ENCODE results near the gene ZFAND2B. TPM values are rescaled to one million over a fixed set of nuclear protein-coding genes. Genes with fewer than 3 reads are reported as not detected.

ZFAND2B gene
- total RNA-seq, 1 experiment from 2014 or later = 61.0 TPM

GRCh38 chr2:219184121-219184520 is 22.5 kb upstream of the ZFAND2B start:
- BruUV-seq (replicated peaks) = no TSS peak
- no peaks in the 10 kb centered on the region for H3K9me3 Mint-ChIP-seq (ENCODE audit: unreplicated experiment)
- H3K27me3 Mint-ChIP-seq (ENCODE audit: insufficient read depth, unreplicated experiment) = no peaks in the 10 kb centered on the region
- no peak overlapping the region for H3K27ac Mint-ChIP-seq (ENCODE audit: low read depth, unreplicated experiment)
- CTCF ChIA-PET = interaction anchor here (2.6 kb wide), 1 partner anchor 8 kb away, joined by 12 read pairs; no protein-coding TSS in a partner anchor
- TF ChIP-seq CTCF (IDR thresholded peaks at IDR 0.05; ENCODE audit: unreplicated experiment) = no peak
- intact Hi-C loops (cut with micrococcal nuclease) = no loop called here
- POLR2A ChIA-PET = no interaction called here
- H3K4me1 Mint-ChIP-seq (ENCODE audit: insufficient read depth, unreplicated experiment) = no peaks in the 10 kb centered on the region
- no peak overlapping the region for H3K4me3 Mint-ChIP-seq (ENCODE audit: unreplicated experiment)
- DNase-seq (ENCODE audit: unreplicated experiment) = no peak
- H3K36me3 Mint-ChIP-seq (ENCODE audit: insufficient read depth, unreplicated experiment) = peaks cover 35% of the 10 kb centered on the region

- H3K36me3 Mint-ChIP-seq (ENCODE audit: insufficient read depth, unreplicated experiment) = peaks cover 21% of the 10 kb centered on the region
- H3K27me3 Mint-ChIP-seq (ENCODE audit: insufficient read depth, unreplicated experiment) = no peaks in the 10 kb centered on the region
- BruUV-seq (replicated peaks) = no TSS peak
- intact Hi-C loops (cut with micrococcal nuclease) = no loop called here
- no peak for TF ChIP-seq CTCF (IDR thresholded peaks at IDR 0.05; ENCODE audit: unreplicated experiment)
- ChIA-PET POLR2A (interaction anchor here (2.1 to 2.3 kb wide), 2 partner anchors 10 to 20 kb away, joined by 5 read pairs; partner anchors contain the start of genes CNPPD1 and ZFAND2B), CTCF (no interaction called here)
- no peak overlapping the region for H3K4me3 Mint-ChIP-seq (ENCODE audit: unreplicated experiment)
- H3K9me3 Mint-ChIP-seq (ENCODE audit: unreplicated experiment) = no peaks in the 10 kb centered on the region
- DNase-seq (ENCODE audit: unreplicated experiment) = no peak
- H3K4me1 Mint-ChIP-seq (ENCODE audit: insufficient read depth, unreplicated experiment) = no peaks in the 10 kb centered on the region
- no peak overlapping the region for H3K27ac Mint-ChIP-seq (ENCODE audit: low read depth, unreplicated experiment)
These were observed 19.7 kb upstream of the ZFAND2B start for GRCh38 chr2:219186754-219187456.

GRCh38 chr2:219197388-219197787 is 9.2 kb upstream of the ZFAND2B start:
- no peak for TF ChIP-seq CTCF (IDR thresholded peaks at IDR 0.05; ENCODE audit: unreplicated experiment)
- CTCF ChIA-PET = interaction anchor here (0.6 to 1.1 kb wide), 5 partner anchors 21 to 319 kb away, joined by 3 read pairs; no protein-coding TSS in a partner anchor
- DNase-seq (ENCODE audit: unreplicated experiment) = no peak

GRCh38 chr2:219198974-219199373 is 7.6 kb upstream of the ZFAND2B start:
- no peaks in the 10 kb centered on the region for H3K36me3 Mint-ChIP-seq (ENCODE audit: insufficient read depth, unreplicated experiment)
- no peak for DNase-seq (ENCODE audit: unreplicated experiment)
- intact Hi-C loops (cut with micrococcal nuclease) = no loop called here
- no peak for TF ChIP-seq CTCF (IDR thresholded peaks at IDR 0.05; ENCODE audit: unreplicated experiment)
- H3K27ac Mint-ChIP-seq (ENCODE audit: low read depth, unreplicated experiment) = no peak overlapping the region
- no TSS peak for BruUV-seq (replicated peaks)
- H3K27me3 Mint-ChIP-seq (ENCODE audit: insufficient read depth, unreplicated experiment) = no peaks in the 10 kb centered on the region
- H3K4me3 Mint-ChIP-seq (ENCODE audit: unreplicated experiment) = no peak overlapping the region
- ChIA-PET POLR2A (interaction anchor here (1.1 to 1.2 kb wide), 2 partner anchors 23 to 33 kb away, joined by 3 to 5 read pairs; no protein-coding TSS in a partner anchor), CTCF (interaction anchor here (1.0 to 1.2 kb wide), 2 partner anchors 40 to 96 kb away, joined by 3 read pairs; no protein-coding TSS in a partner anchor)
- H3K9me3 Mint-ChIP-seq (ENCODE audit: unreplicated experiment) = no peaks in the 10 kb centered on the region
- H3K4me1 Mint-ChIP-seq (ENCODE audit: insufficient read depth, unreplicated experiment) = no peaks in the 10 kb centered on the region

More at GRCh38 chr2:219197388-219197787, 9.2 kb upstream of the ZFAND2B start:
- no TSS peak for BruUV-seq (replicated peaks)
- Mint-ChIP-seq H3K4me3 (ENCODE audit: unreplicated experiment) (no peak overlapping the region), H3K9me3 (ENCODE audit: unreplicated experiment) (no peaks in the 10 kb centered on the region), H3K4me1 (ENCODE audit: insufficient read depth, unreplicated experiment) (no peaks in the 10 kb centered on the region), H3K27me3 (ENCODE audit: insufficient read depth, unreplicated experiment) (no peaks in the 10 kb centered on the region), H3K36me3 (ENCODE audit: insufficient read depth, unreplicated experiment) (no peaks in the 10 kb centered on the region), H3K27ac (ENCODE audit: low read depth, unreplicated experiment) (no peak overlapping the region)
- POLR2A ChIA-PET = interaction anchor here (0.6 to 1.6 kb wide), 5 partner anchors 9 to 103 kb away, joined by 3 to 10 read pairs (median 3); partner anchors contain the start of gene ZFAND2B
- intact Hi-C loops (cut with micrococcal nuclease) = no loop called here
